ENCODE measurements around the gene ANXA1. TPM values are rescaled to one million over a fixed set of nuclear protein-coding genes. Genes with fewer than 3 reads are reported as not detected.

ANXA1 gene
- total RNA-seq, 1 donor from 2014 or later, result 376 TPM

GRCh38 chr9:73121375-73121935 is 30.2 kb upstream of the ANXA1 start:
- H3K9me3 Mint-ChIP-seq (ENCODE audit: low read depth), result no peaks in the 10 kb centered on the region
- H3K27me3 Mint-ChIP-seq (ENCODE audit: low read depth), result no peaks in the 10 kb centered on the region
- no peak overlapping the region for H3K27ac Mint-ChIP-seq (ENCODE audit: unreplicated experiment)
- no peaks in the 10 kb centered on the region for H3K36me3 Mint-ChIP-seq (ENCODE audit: low read depth)
- TF ChIP-seq CTCF (IDR thresholded peaks at IDR 0.05), result no peak
- peaks cover 16% of the 10 kb centered on the region for H3K4me1 Mint-ChIP-seq (ENCODE audit: low read depth)
- H3K4me3 Mint-ChIP-seq (ENCODE audit: unreplicated experiment), result no peak overlapping the region
- no peak for DNase-seq (ENCODE audit: low spot score)

DNA sequence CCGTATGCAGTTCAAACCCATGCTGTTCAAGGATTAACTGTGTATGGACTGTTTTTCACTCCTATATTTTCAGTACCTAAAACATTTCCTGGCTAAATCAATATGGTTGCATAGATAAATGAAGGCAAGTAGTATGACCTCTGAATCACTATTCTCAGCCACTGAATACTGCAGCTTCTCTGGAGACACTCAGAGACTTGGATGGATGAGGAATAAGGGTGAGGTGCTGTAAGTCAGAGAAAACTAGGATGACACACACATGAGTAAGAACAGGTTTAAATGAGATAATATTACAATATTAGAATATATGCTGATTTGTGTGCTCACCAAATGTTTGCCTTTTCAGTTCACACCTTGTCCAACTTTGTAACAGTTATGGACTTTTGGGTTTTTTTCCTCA is 26.0 kb upstream of the ANXA1 start:
- Mint-ChIP-seq H3K27ac (ENCODE audit: unreplicated experiment) (no peak overlapping the region), H3K27me3 (ENCODE audit: low read depth) (no peaks in the 10 kb centered on the region), H3K4me3 (ENCODE audit: unreplicated experiment) (no peak overlapping the region), H3K9me3 (ENCODE audit: low read depth) (no peaks in the 10 kb centered on the region), H3K4me1 (ENCODE audit: low read depth) (no peaks in the 10 kb centered on the region), H3K36me3 (ENCODE audit: low read depth) (no peaks in the 10 kb centered on the region)
- no peak for TF ChIP-seq CTCF (IDR thresholded peaks at IDR 0.05)
- DNase-seq (ENCODE audit: low spot score), result no peak

DNA sequence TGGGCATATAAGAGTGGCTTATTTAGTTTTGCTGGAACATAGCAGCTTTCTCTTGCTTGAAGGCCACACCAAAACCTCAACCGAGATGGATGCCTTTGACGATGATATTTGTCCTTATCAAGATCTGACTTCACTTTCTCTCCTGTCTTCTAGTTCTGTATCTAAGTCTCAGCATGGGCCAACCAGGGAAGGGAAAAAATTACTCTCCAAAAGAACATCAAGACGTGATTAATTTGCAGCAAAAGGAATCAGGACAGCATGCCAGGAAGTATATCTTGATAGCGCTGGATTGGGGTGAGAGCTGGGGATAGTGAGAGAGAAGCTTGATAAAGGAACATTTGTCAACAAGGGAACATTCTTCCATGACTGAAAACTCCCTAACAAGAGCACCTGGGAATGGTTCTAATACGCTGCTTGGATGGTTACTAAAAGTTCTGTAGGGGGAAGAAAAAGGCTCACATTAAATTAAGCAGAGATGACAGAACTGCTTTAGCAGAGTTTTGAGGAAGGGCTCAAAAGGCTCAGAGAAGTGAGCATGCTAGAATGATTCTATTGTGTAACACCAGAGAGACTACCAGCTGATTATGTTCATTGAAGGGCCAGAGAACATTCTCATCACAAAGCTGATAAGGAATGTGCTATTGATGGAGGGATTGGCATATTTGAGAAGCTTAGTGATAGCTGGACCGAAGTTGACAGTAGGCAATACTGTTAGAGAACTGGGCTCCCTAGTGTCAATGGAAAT is 21.6 kb upstream of the ANXA1 start:
- peaks cover 22% of the 10 kb centered on the region for H3K4me1 Mint-ChIP-seq (ENCODE audit: low read depth)
- H3K27me3 Mint-ChIP-seq (ENCODE audit: low read depth), result no peaks in the 10 kb centered on the region
- H3K9me3 Mint-ChIP-seq (ENCODE audit: low read depth), result no peaks in the 10 kb centered on the region
- no peak overlapping the region for H3K27ac Mint-ChIP-seq (ENCODE audit: unreplicated experiment)
- no peak for TF ChIP-seq CTCF (IDR thresholded peaks at IDR 0.05)
- H3K36me3 Mint-ChIP-seq (ENCODE audit: low read depth), result no peaks in the 10 kb centered on the region
- DNase-seq (ENCODE audit: low spot score), result no peak
- no peak overlapping the region for H3K4me3 Mint-ChIP-seq (ENCODE audit: unreplicated experiment)

GRCh38 chr9:73131461-73131860 is 20.2 kb upstream of the ANXA1 start:
- TF ChIP-seq CTCF (IDR thresholded peaks at IDR 0.05), result no peak
- H3K27ac Mint-ChIP-seq (ENCODE audit: unreplicated experiment), result peak overlapping the region; percentile 95
- no peak for DNase-seq (ENCODE audit: low spot score)
- H3K9me3 Mint-ChIP-seq (ENCODE audit: low read depth), result no peaks in the 10 kb centered on the region
- no peaks in the 10 kb centered on the region for H3K36me3 Mint-ChIP-seq (ENCODE audit: low read depth)
- H3K4me3 Mint-ChIP-seq (ENCODE audit: unreplicated experiment), result peak overlapping the region; percentile 76
- H3K4me1 Mint-ChIP-seq (ENCODE audit: low read depth), result peaks cover 22% of the 10 kb centered on the region
- no peaks in the 10 kb centered on the region for H3K27me3 Mint-ChIP-seq (ENCODE audit: low read depth)

- no peak for DNase-seq (ENCODE audit: low spot score)
- no peaks in the 10 kb centered on the region for H3K36me3 Mint-ChIP-seq (ENCODE audit: low read depth)
- peaks cover 25% of the 10 kb centered on the region for H3K4me1 Mint-ChIP-seq (ENCODE audit: low read depth)
- H3K4me3 Mint-ChIP-seq (ENCODE audit: unreplicated experiment), result peak overlapping the region; percentile 76
- H3K9me3 Mint-ChIP-seq (ENCODE audit: low read depth), result no peaks in the 10 kb centered on the region
- no peaks in the 10 kb centered on the region for H3K27me3 Mint-ChIP-seq (ENCODE audit: low read depth)
- no peak for TF ChIP-seq CTCF (IDR thresholded peaks at IDR 0.05)
- peak overlapping the region; percentile 95 for H3K27ac Mint-ChIP-seq (ENCODE audit: unreplicated experiment)
Observed at GRCh38 chr9:73132034-73132776, 19.5 kb upstream of the ANXA1 start.

All from chondrocyte (in vitro differentiated cells).